A549 (cell line): Measurements from ENCODE around the gene ASCL5.

Source experiments
- CHD4 ChIP-seq: fragments of 200-600 bp; sonication (generic); IDR thresholded peaks from 2 replicates; pipeline ENCODE4 v1.6.1; 2016; ENCODE audit warnings: antibody characterized with exemption, mild to moderate bottlenecking, borderline replicate concordance
- EP300 ChIP-seq, 2 experiments: fragments of >200 bp; sonication (Bioruptor Twin); formaldehyde crosslinking; IDR thresholded peaks; 2 replicates in 1 of 2; 3 replicates in 1 of 2; pipeline ENCODE4 v1.6.1; 2016 to 2017
- HDAC2 ChIP-seq: fragments of 200-600 bp; sonication (generic); IDR thresholded peaks from 2 replicates; pipeline ENCODE4 v1.6.1; 2016
- HEYL ChIP-seq: fragments of 250-450 bp; sonication (Bioruptor Pico); IDR thresholded peaks from 2 replicates; pipeline ENCODE4 v1.8.0; 2021; ENCODE audit warnings: mild to moderate bottlenecking, moderate library complexity
- MAZ ChIP-seq: fragments of 150-350 bp; IDR thresholded peaks from 2 replicates; pipeline ENCODE4 v1.6.1; 2014; ENCODE audit warnings: antibody characterized with exemption, low read depth, low read length, borderline replicate concordance
- MYC ChIP-seq: IDR thresholded peaks from 2 replicates; pipeline ENCODE4 v1.6.1; 2012; ENCODE audit warnings: mild to moderate bottlenecking, inconsistent platforms, low read length, improper control_type of control experiment, borderline replicate concordance
- POLR2A ChIP-seq: IDR thresholded peaks from 2 replicates; pipeline ENCODE4 v1.6.1; 2012; ENCODE audit warnings: mild to moderate bottlenecking, low read length
- RAD21 ChIP-seq, 2 experiments: fragments of >200 bp in 1 of 2; sonication (Bioruptor Twin) in 1 of 2; formaldehyde crosslinking in 1 of 2; IDR thresholded peaks in 1 of 2; conservative IDR thresholded peaks in 1 of 2; 2 replicates in 1 of 2; 3 replicates in 1 of 2; pipeline ENCODE4 v1.6.1; 2012 to 2018; ENCODE audit warnings: inconsistent platforms in 1 of 2
- RFX5 ChIP-seq: fragments of 450-650 bp; IDR thresholded peaks from 2 replicates; pipeline ENCODE4 v1.7.1; 2014; ENCODE audit warnings: antibody characterized with exemption, mild to moderate bottlenecking, moderate library complexity
- TF ChIP-seq, protein P1 (sequence below): fragments of 150-350 bp; IDR thresholded peaks from 2 replicates; pipeline ENCODE4 v1.6.1; 2014; ENCODE audit warnings: low read depth, mild to moderate bottlenecking, low read length
- TF ChIP-seq, protein P2 (sequence below): fragments of >200 bp; sonication (Bioruptor Twin); formaldehyde crosslinking; IDR thresholded peaks from 3 replicates; pipeline ENCODE4 v1.5.1; 2016
- TF ChIP-seq, protein P3 (sequence below): fragments of 450-650 bp; IDR thresholded peaks from 2 replicates; pipeline ENCODE4 v1.6.1; 2014; ENCODE audit warnings: antibody characterized with exemption
- TF ChIP-seq, protein P4 (sequence below): IDR thresholded peaks from 2 replicates; pipeline ENCODE4 v1.6.1; 2012
- TF ChIP-seq, protein P5 (sequence below): IDR thresholded peaks from 2 replicates; pipeline ENCODE4 v1.6.1; 2012

DNA sequence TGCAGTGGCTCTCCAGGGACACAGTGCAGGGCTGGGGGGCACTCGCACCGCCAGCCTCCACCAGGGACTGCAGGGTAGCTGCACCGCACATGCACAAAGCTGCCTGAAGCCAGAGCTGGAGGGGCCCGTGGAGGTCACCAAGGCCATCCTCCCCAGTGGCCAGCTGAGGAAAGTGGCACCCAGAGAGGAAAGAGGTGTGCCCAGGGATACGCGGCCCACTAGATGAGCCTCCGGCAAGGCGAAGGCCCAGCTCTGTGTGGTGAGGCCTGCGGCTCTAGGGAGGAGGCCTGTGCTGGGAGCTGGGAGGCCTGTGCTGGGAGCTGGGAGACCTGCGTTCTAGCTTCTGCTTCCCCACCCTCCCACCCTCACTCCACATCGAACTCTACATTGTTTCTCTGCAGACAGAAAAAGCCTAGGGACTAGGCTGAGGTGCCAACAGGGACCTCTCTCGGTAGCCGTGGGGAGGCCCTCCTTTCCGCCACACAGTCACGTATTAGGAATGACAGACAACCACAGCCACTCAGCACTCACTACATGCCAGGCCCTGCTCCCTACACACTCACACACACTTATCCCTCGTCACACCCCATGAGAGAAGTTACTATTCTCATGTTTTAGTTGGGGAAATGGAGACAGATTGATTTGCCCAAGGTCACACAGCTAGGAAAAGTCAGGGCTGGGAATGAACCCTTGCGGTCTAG, 921 bp upstream of the ASCL5 start:
- TF ChIP-seq, protein P1, sequence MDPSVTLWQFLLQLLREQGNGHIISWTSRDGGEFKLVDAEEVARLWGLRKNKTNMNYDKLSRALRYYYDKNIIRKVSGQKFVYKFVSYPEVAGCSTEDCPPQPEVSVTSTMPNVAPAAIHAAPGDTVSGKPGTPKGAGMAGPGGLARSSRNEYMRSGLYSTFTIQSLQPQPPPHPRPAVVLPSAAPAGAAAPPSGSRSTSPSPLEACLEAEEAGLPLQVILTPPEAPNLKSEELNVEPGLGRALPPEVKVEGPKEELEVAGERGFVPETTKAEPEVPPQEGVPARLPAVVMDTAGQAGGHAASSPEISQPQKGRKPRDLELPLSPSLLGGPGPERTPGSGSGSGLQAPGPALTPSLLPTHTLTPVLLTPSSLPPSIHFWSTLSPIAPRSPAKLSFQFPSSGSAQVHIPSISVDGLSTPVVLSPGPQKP: no peak
- TF ChIP-seq HDAC2 (no peak), RAD21 (conservative IDR thresholded peaks at IDR 0.05 in 1 of 2, IDR thresholded peaks at IDR 0.05 in 1 of 2) (no peak), EP300 (IDR thresholded peaks at IDR 0.05) (no peak), MAZ (no peak), CHD4 (no peak), POLR2A (no peak), MYC (no peak), RFX5 (no peak), HEYL (no peak)
- TF ChIP-seq, protein P2, sequence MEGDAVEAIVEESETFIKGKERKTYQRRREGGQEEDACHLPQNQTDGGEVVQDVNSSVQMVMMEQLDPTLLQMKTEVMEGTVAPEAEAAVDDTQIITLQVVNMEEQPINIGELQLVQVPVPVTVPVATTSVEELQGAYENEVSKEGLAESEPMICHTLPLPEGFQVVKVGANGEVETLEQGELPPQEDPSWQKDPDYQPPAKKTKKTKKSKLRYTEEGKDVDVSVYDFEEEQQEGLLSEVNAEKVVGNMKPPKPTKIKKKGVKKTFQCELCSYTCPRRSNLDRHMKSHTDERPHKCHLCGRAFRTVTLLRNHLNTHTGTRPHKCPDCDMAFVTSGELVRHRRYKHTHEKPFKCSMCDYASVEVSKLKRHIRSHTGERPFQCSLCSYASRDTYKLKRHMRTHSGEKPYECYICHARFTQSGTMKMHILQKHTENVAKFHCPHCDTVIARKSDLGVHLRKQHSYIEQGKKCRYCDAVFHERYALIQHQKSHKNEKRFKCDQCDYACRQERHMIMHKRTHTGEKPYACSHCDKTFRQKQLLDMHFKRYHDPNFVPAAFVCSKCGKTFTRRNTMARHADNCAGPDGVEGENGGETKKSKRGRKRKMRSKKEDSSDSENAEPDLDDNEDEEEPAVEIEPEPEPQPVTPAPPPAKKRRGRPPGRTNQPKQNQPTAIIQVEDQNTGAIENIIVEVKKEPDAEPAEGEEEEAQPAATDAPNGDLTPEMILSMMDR: no peak
- TF ChIP-seq, protein P3, sequence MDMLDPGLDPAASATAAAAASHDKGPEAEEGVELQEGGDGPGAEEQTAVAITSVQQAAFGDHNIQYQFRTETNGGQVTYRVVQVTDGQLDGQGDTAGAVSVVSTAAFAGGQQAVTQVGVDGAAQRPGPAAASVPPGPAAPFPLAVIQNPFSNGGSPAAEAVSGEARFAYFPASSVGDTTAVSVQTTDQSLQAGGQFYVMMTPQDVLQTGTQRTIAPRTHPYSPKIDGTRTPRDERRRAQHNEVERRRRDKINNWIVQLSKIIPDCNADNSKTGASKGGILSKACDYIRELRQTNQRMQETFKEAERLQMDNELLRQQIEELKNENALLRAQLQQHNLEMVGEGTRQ: no peak
- TF ChIP-seq, protein P4, sequence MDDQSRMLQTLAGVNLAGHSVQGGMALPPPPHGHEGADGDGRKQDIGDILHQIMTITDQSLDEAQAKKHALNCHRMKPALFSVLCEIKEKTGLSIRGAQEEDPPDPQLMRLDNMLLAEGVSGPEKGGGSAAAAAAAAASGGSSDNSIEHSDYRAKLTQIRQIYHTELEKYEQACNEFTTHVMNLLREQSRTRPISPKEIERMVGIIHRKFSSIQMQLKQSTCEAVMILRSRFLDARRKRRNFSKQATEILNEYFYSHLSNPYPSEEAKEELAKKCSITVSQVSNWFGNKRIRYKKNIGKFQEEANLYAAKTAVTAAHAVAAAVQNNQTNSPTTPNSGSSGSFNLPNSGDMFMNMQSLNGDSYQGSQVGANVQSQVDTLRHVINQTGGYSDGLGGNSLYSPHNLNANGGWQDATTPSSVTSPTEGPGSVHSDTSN: no peak
- TF ChIP-seq, protein P5, sequence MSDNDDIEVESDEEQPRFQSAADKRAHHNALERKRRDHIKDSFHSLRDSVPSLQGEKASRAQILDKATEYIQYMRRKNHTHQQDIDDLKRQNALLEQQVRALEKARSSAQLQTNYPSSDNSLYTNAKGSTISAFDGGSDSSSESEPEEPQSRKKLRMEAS: no peak
